Left lung (tissue), 10 donors: Measurements from ENCODE around the gene IFITM1. TPM values are rescaled to one million over a fixed set of nuclear protein-coding genes. Genes with fewer than 3 reads are reported as not detected.
"Not testable (repeated sequence)": the region's sequence is repeated elsewhere in the genome, so short reads cannot be mapped to it uniquely, and the experiment has no call there.

Experiments
- ATAC-seq: fragments of 200-7000 bp; cut with Tn5 transposase; one replicate; pipeline ENCODE4 v1.9.1; 2020; ENCODE audit warnings: moderate library complexity
- DNase-seq, 4 donors: peaks; one replicate each; pipeline ENCODE4 v3.0.0-alpha.2; 2013 to 2020
- H3K27ac ChIP-seq, 2 donors: fragments of 200-600 bp; sonication (generic) in 1 of 2; one replicate each; pipeline versions ENCODE4 v1.5.0 to v1.8.0; 2020 to 2021
- H3K27me3 ChIP-seq, 2 donors: fragments of 200-600 bp; sonication (generic) in 1 of 2; one replicate each; pipeline versions ENCODE4 v1.5.0 to v1.8.0; 2020 to 2021
- H3K36me3 ChIP-seq, 2 donors: fragments of 200-600 bp; sonication (generic) in 1 of 2; one replicate each; pipeline versions ENCODE4 v1.5.0 to v1.8.0; 2020 to 2021
- H3K4me1 ChIP-seq, 2 donors: fragments of 200-600 bp; one replicate each; pipeline ENCODE4 v1.8.0; 2021
- H3K4me3 ChIP-seq, 2 donors: fragments of 200-600 bp; sonication (generic) in 1 of 2; one replicate each; pipeline versions ENCODE4 v1.5.0 to v1.8.0; 2020 to 2021; ENCODE audit warnings: mild to moderate bottlenecking in 1 of 2
- H3K9me3 ChIP-seq, 2 donors: fragments of 200-600 bp; sonication (generic) in 1 of 2; one replicate each; pipeline versions ENCODE4 v1.5.0 to v1.8.0; 2020 to 2021
- intact Hi-C, 2 donors: fragments of 100-400 bp; cut with DNase I; formaldehyde crosslinking; loops; one replicate each; pipeline versions ENCODE4 v1.11.2 to v1.14.2; 2022
- polyA plus RNA-seq, 6 donors: library from polyadenylated mRNA; unstranded; fragments of 120-200 nt; gene quantifications; one replicate each; pipeline ENCODE4 v1.2.1, GENCODE V29; 2013; ENCODE audit not compliant: insufficient read length in 6 of 6
- total RNA-seq, 2 donors: library from RNA; stranded (reverse); fragmentation: NEBNext Ultra II Directional; extraction: Animal tissue kit (Norgen Biotek cat#: 25700); gene quantifications; one replicate each; pipeline ENCODE4 v1.2.1, GENCODE V29; 2021
- TF ChIP-seq, protein P1 (sequence below), 2 donors: fragments of 200-600 bp; sonication (generic) in 1 of 2; IDR thresholded peaks; one replicate each; pipeline versions ENCODE4 v1.5.0 to v1.8.0; 2021; ENCODE audit warnings: antibody characterized with exemption in 2 of 2
- donor health status: DM: no; HTN: yes; CAD: no.
- donor health status: DM: no; HTN: no; CAD: no.

IFITM1 gene
- total and polyA plus RNA-seq, 8 donors: 6.3 to 149 (median 14.5) TPM

DNA sequence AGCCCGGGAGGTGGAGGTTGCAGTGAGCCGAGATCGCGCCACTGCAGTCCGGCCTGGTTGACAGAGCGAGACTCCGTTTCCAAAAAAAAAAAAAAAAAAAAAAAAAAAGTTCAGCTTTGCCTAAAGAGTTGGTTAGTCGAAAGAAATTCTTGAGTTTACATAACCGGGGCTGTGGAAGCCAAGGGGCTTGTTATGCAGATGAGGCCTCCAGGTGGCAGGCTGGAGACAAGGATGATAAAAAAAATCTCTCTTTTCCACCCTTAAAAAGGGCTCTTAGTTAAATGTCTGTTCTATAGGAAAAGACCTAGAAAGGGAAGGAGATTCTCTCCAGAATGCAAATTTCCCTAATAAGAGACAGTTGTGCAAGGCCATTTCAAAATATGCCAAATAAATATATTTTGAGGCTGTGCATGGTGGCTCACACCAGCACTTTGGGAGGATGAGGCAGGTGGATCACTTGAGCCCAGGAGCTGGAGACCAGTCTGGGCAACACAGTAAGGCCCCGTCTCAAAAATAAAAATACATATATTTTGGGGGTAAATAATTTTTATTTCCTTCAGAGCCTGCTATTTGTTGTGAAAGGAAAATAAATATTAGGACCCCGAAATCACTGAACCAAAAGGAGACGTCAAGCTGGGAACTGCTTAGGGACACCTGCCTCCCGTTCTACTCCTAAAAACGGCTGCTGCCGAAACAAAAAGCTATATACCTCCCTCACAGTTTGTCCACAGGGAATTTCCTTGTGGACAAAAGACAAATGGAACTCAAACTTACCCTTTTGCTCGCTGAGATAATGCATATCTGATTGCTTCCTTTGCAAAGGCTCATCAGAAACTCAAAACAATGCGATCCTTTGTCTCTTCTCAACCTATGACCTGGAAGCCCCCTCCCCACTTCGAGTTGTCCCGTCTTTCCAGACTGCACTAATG lies 8.7 kb upstream of the IFITM1 start:
- Histone ChIP-seq H3K36me3 (peaks cover 0 to 4% of the 10 kb centered on the region in 2 donors), H3K9me3 (no peaks in the 10 kb centered on the region), H3K4me3 (no peak overlapping the region), H3K4me1 (peaks cover 0 to 50% of the 10 kb centered on the region in 2 donors), H3K27ac (no peak overlapping the region), H3K27me3 (peaks cover 2 to 11% of the 10 kb centered on the region in 2 donors)
- ATAC-seq: peak; percentile 44
- intact Hi-C loops: no loop called here
- TF ChIP-seq, protein P1, sequence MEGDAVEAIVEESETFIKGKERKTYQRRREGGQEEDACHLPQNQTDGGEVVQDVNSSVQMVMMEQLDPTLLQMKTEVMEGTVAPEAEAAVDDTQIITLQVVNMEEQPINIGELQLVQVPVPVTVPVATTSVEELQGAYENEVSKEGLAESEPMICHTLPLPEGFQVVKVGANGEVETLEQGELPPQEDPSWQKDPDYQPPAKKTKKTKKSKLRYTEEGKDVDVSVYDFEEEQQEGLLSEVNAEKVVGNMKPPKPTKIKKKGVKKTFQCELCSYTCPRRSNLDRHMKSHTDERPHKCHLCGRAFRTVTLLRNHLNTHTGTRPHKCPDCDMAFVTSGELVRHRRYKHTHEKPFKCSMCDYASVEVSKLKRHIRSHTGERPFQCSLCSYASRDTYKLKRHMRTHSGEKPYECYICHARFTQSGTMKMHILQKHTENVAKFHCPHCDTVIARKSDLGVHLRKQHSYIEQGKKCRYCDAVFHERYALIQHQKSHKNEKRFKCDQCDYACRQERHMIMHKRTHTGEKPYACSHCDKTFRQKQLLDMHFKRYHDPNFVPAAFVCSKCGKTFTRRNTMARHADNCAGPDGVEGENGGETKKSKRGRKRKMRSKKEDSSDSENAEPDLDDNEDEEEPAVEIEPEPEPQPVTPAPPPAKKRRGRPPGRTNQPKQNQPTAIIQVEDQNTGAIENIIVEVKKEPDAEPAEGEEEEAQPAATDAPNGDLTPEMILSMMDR (IDR thresholded peaks at IDR 0.05): peak; percentile 65 to 72
- peak in 3 of 4 donors; percentile 55 to 89 (median 63) for DNase-seq

DNA sequence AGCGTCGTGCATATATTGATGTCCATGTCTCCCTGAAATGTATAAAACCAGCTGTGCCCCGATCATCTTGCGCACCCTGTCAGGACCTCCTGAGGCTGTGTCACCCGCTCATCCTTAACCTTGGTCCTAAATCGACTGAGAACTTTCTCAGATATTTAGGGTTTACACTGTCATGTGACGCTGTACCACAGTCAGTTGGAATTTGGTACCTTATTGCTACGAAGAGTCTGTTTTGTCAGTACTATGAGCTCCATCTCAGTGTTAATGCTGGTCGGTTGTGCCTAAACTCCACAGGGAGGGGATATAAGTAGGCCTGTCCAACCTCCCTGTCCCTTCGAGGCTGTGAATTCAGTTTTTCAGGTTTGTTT lies 8.0 kb upstream of the IFITM1 start:
- H3K27ac ChIP-seq: peak overlapping the region in 1 of 2 donors; percentile 93
- no peak overlapping the region for H3K4me3 ChIP-seq

DNA sequence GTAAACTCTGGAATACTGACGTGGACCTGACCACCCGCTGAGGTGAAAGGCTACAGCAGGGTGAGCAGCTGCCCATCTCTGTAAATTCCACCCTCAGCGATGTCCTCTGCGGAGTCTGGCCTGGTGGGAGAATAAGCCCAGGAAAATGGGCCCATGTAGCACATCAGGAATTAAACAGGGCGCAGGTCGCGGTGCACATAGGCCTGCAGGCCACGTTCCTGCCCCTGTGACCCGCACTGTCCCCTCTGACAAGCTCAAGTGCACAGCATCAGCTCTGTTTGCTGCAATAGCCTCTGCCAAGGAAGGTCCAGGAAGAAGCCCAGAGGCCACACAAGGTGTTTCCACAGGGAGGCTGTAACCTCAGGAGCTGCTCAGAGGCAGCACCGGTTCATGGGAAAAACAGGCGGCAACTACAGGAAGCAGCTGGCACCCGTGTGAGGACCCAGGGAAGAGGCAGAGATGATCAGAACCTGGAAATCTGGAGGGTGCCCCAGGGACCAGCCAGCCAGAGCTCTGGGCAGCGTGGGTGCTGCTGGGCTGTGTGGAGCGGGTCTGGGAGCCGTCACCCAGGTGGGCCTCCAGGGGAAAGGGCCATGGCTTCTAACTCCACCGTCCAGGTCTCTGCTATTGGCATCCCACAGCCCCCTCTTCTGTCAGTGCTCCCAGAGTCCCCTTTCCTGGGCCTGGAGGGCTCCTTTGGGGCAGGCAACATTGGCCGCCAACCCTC lies 7.0 kb upstream of the IFITM1 start:
- Histone ChIP-seq H3K9me3 (no peaks in the 10 kb centered on the region), H3K4me3 (no peak overlapping the region), H3K4me1 (peaks cover 0 to 50% of the 10 kb centered on the region in 2 donors), H3K36me3 (peaks cover 0 to 4% of the 10 kb centered on the region in 2 donors), H3K27me3 (no peaks in the 10 kb centered on the region), H3K27ac (peak overlapping the region; percentile 88 to 93)
- ATAC-seq (no peak), DNase-seq (peak in 1 of 4 donors; percentile 47)
- intact Hi-C loops: no loop called here
- TF ChIP-seq, protein P1 (IDR thresholded peaks at IDR 0.05): no peak

More for the DNA sequence above, 8.0 kb upstream of the IFITM1 start:
- ATAC-seq (no peak), DNase-seq (no peak)
- TF ChIP-seq, protein P1 (IDR thresholded peaks at IDR 0.05): no peak
- Histone ChIP-seq H3K4me1 (peaks cover 0 to 48% of the 10 kb centered on the region in 2 donors), H3K9me3 (no peaks in the 10 kb centered on the region), H3K27me3 (peaks cover 0 to 4% of the 10 kb centered on the region in 2 donors), H3K36me3 (peaks cover 0 to 4% of the 10 kb centered on the region in 2 donors)
- intact Hi-C loops: no loop called here

DNA sequence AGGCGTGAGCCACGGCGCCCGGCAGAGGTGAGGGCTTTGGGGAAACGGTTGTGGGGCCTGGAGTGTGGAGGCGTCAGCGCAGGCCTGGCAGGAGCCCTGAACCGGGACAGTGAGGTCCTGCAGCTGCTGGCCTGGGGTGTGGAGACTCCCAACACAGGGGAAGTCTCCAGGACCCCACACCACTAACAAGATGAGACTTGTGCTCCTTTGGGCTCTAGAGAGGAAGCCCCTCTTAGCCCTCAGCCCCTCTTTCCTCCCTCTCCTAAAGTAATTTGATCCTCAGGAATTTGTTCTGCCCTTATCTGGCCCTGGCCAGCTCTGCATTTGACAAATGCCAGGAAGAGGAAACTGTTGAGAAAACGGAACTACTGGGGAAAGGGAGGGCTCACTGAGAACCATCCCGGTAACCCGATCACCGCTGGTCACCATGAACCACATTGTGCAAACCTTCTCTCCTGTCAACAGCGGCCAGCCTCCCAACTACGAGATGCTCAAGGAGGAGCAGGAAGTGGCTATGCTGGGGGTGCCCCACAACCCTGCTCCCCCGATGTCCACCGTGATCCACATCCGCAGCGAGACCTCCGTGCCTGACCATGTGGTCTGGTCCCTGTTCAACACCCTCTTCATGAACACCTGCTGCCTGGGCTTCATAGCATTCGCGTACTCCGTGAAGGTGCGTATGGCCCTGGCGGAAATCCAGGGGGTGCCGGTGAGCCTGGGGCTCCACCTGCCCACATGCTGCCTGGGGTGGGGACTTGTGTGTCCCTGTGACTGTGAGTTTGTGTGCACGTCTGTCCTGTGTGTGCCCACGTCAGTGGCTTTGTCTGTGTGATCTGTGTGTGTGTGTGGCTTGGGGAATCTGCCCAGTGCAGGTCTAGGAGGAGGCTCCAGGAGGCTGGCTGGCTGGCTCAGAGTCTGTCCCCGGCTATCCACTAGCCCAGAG lies 5.8 kb upstream of the IFITM1 start, which contains the start of gene IFITM2:
Gene IFITM2 (plus strand): TSS at position 51 of the 943 bp plus-strand sequence. CDS start 377 bp downstream, at position 428.
- Histone ChIP-seq H3K27ac (peak within 1 kb of the TSS; percentile 88 to 93), H3K4me1 (peaks cover under 1 to 62% of the 10 kb centered on the region in 2 donors), H3K4me3 (peak within 1 kb of the TSS; percentile 35 to 69)
- H3K9me3 ChIP-seq, H3K36me3 ChIP-seq, H3K27me3 ChIP-seq, intact Hi-C loops: not testable (repeated sequence)
- DNase-seq: peak in 3 of 4 donors; percentile 81 to 89 (median 87)
- peak; percentile 70 for ATAC-seq

DNA sequence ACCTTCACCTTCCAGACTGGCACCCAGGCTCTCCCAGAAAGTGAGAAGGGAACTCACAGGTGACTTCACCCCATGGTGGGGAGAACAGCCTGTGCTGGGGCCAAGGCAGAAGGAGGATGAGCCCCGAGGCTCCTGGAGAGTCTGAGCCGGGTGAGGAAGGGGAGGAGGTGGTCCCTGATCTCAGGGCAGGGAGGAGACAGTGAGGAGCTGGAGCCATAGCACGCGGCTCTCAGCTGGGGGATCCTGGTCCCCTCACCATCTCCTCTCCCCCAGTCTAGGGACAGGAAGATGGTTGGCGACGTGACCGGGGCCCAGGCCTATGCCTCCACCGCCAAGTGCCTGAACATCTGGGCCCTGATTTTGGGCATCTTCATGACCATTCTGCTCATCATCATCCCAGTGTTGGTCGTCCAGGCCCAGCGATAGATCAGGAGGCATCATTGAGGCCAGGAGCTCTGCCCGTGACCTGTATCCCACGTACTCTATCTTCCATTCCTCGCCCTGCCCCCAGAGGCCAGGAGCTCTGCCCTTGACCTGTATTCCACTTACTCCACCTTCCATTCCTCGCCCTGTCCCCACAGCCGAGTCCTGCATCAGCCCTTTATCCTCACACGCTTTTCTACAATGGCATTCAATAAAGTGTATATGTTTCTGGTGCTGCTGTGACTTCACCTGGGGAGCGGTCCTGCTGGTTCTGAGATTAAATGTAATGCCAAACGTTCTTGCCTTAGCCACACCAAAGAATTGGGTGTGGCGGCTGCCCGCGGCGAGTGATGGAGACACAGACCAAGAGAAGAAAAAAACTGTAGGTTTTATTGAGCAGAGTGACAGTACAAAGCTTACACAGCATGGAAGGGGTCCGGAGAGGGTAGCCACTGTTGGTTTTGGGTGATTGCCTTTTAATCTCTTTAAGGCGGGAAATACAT lies 4.8 kb upstream of the IFITM1 start:
- peak in 1 of 4 donors; percentile 49 for DNase-seq
- H3K27me3 ChIP-seq, intact Hi-C loops, H3K9me3 ChIP-seq, H3K36me3 ChIP-seq: not testable (repeated sequence)
- H3K27ac ChIP-seq: peak overlapping the region; percentile 88 to 93
- peak overlapping the region; percentile 35 to 69 for H3K4me3 ChIP-seq
- H3K4me1 ChIP-seq: peaks cover 7 to 72% of the 10 kb centered on the region in 2 donors
- ATAC-seq: peak; percentile 0

DNA sequence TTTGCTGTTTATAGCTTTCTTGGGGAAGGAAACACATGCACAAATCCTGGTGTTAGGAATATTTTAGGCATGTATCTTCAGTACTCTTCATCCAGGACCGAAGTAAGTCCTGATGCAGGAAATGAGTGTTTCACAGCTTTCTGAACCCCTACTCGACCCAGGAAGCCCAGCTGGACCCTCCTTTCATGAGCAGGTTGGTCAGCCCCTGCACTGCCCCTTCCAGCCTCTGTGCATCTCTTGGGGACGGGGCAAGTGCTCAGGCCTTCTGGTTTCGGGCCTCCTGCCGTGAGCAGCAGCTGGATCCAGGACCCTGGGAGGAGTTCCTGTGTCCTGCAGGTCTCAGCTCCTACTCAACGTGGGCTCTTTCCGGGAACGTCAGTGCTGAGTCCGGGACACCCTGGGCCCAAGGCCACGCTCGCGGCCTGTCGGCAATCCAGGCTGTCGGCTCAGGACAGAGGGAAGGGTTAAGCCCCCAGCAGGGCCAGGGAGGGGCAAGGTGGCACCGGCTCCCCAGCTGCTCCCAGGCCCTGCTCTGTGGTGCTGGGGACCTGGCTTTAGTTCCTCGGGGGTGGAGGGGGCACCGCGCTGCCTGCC lies 3.8 kb upstream of the IFITM1 start:
- H3K4me3 ChIP-seq: peak overlapping the region; percentile 35 to 69
- H3K27me3 ChIP-seq, H3K36me3 ChIP-seq, intact Hi-C loops, H3K9me3 ChIP-seq: not testable (repeated sequence)
- DNase-seq: peak in 1 of 4 donors; percentile 36
- peak; percentile 4 for ATAC-seq
- H3K4me1 ChIP-seq: peaks cover 9 to 72% of the 10 kb centered on the region in 2 donors
- H3K27ac ChIP-seq: peak overlapping the region; percentile 88 to 93

DNA sequence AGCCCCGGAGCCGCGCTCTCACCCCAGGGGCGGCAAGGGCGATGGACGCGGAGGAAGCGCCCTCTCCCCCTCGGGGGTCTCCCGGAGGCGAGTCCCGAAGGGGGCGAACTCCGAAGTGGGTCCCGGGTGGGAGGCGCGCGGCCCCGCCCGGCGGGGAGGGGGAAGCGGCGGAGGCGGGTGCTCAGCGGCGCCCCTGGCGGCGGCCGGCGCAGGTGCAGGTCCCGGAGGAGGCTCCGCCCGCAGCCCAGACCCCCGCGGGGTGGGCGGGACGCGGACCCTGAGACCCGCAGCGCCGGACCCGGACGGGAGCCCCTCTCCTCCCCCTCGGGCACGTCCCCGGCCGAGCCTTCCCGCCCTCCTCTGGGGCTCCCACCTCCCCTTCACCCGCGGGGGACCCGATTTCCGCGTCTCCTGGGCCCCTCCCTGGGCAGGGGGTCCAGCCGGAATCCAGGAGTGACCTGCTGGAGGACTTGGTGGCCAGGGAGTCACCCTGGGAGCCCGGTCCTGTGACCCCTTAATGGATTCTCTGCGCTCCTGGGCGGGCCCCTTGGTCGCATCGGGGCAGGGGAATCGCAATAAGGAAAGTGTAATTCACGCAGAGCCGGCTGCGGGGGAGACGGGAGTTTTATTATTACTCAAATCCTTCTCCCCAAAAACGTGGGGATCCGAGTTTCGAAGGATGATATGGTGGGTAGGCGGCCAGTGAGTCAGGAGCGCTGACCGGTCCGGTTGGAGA lies 2.7 kb upstream of the IFITM1 start:
- H3K9me3 ChIP-seq, H3K27me3 ChIP-seq, intact Hi-C loops: not testable (repeated sequence)
- Histone ChIP-seq H3K36me3 (peaks cover 0 to 12% of the 10 kb centered on the region in 2 donors), H3K4me3 (peak overlapping the region in 1 of 2 donors; percentile 59), H3K4me1 (peaks cover 16 to 72% of the 10 kb centered on the region in 2 donors), H3K27ac (peak overlapping the region; percentile 53 to 91)
- DNase-seq: peak in 1 of 4 donors; percentile 49
- ATAC-seq: peak; percentile 75
